GM20000 (cell line): ENCODE data around the gene MAGED4.

ENCODE experiments used
- DNase-seq: peaks from one replicate; pipeline ENCODE4 v3.0.0; 2012; ENCODE audit warnings: low spot score
- TF ChIP-seq, protein P1 (sequence below): IDR thresholded peaks from 2 replicates; pipeline ENCODE4 v1.5.1; 2012; ENCODE audit warnings: mild to moderate bottlenecking, control low read depth; ENCODE audit errors: extremely low read depth, missing control alignments

MAGED4 gene

GRCh38 chrX:52216541-52216940 is 31.9 kb downstream of the MAGED4 start:
- TF ChIP-seq, protein P1, sequence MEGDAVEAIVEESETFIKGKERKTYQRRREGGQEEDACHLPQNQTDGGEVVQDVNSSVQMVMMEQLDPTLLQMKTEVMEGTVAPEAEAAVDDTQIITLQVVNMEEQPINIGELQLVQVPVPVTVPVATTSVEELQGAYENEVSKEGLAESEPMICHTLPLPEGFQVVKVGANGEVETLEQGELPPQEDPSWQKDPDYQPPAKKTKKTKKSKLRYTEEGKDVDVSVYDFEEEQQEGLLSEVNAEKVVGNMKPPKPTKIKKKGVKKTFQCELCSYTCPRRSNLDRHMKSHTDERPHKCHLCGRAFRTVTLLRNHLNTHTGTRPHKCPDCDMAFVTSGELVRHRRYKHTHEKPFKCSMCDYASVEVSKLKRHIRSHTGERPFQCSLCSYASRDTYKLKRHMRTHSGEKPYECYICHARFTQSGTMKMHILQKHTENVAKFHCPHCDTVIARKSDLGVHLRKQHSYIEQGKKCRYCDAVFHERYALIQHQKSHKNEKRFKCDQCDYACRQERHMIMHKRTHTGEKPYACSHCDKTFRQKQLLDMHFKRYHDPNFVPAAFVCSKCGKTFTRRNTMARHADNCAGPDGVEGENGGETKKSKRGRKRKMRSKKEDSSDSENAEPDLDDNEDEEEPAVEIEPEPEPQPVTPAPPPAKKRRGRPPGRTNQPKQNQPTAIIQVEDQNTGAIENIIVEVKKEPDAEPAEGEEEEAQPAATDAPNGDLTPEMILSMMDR: no peak
- no peak for DNase-seq

- no peak for DNase-seq
- TF ChIP-seq, protein P1: no peak
Measured at GRCh38 chrX:52217494-52218160, 32.9 kb downstream of the MAGED4 start.

GRCh38 chrX:52220936-52221335 is 36.2 kb downstream of the MAGED4 start:
- TF ChIP-seq, protein P1: no peak
- no peak for DNase-seq
